Measurements from ENCODE around the gene DUSP5. TPM values are rescaled to one million over a fixed set of nuclear protein-coding genes. Genes with fewer than 3 reads are reported as not detected.

The DUSP5 gene
- total RNA-seq, 1 donor from 2014 or later, result 141 TPM

DNA sequence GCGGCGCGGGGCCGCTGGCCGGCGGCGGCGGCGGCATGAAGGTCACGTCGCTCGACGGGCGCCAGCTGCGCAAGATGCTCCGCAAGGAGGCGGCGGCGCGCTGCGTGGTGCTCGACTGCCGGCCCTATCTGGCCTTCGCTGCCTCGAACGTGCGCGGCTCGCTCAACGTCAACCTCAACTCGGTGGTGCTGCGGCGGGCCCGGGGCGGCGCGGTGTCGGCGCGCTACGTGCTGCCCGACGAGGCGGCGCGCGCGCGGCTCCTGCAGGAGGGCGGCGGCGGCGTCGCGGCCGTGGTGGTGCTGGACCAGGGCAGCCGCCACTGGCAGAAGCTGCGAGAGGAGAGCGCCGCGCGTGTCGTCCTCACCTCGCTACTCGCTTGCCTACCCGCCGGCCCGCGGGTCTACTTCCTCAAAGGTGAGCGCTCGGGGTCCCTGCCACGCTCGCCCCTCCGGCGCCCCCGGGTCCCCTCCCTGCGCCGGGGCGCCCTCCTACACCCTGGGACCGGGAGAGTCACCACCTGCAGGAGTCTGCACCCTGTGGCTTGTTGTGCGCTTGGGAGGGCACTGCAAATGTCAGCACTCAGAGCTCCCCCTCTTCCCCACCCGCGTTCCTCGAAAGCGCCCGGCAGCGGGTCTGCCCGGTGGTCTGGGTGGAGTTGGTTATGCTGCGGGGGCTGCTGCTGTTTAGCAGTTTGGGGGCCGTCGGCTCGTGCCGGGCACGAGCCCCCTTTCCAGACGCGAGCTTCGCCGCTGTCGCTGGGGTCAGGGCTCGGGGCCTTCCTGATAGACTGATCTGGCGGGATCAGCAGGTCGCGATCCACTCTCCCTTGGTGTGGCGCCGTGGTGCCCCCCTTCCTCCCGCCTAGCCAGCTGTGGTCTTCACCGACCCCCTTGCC, 627 bp downstream of the DUSP5 start:
- Mint-ChIP-seq H3K4me1 (ENCODE audit: low read depth) (peaks cover 63% of the 10 kb centered on the region), H3K27me3 (ENCODE audit: insufficient read depth) (no peaks in the 10 kb centered on the region), H3K9me3 (no peaks in the 10 kb centered on the region), H3K4me3 (peak overlapping the region; percentile 100), H3K36me3 (ENCODE audit: low read depth) (peaks cover 65% of the 10 kb centered on the region), H3K27ac (peak overlapping the region; percentile 97)
- intact Hi-C loops (cut with micrococcal nuclease), result loop anchor here (2.0 to 5.0 kb wide), 2 partner anchors 374 to 1949 kb away; partner anchors contain the start of genes VTI1A and ZDHHC6
- peak; percentile 60 for DNase-seq (ENCODE audit: low spot score)

DNA sequence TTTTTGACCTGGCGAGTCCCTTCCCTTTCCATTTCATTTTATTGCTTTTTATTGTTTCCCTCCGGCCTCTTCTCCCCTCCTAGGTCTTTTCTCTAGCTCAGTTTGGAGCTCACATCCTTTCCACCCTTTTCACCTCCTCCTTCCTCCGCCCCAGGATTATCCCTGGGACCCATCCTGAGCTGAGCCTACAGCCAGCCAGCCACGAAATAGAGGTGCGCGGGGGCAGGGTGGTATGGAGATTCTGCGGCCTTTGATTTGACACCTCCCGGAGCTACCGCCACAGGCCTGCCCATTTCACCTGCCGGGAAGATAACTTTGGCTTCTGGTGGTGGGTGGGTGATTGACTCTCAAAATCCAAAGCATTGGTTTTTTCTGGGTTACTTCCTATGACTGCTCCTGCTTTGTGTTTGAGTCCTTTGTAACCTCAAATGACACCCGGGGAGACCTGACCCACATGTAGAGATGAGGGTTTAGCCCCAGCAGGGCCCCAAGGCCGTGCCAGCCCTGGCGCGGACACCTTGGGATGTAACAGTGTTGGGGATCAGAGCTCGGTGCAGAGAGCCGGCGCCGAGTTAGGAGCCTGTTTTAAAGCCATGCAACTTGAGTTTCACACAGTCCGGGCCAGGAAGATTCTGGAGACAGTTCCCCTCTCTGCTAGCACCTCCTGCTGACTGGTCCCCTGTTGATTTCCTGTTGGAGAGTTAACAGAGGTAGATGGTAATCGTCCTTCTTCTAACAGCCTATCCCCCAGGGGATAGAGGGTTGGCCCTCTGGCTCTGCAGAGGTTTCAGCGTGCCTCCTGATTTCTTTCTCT, 1.5 kb downstream of the DUSP5 start:
- H3K4me3 Mint-ChIP-seq, result peak overlapping the region; percentile 100
- DNase-seq (ENCODE audit: low spot score), result peak; percentile 54
- H3K27ac Mint-ChIP-seq, result peak overlapping the region; percentile 97
- H3K4me1 Mint-ChIP-seq (ENCODE audit: low read depth), result peaks cover 64% of the 10 kb centered on the region
- peaks cover 67% of the 10 kb centered on the region for H3K36me3 Mint-ChIP-seq (ENCODE audit: low read depth)
- intact Hi-C loops (cut with micrococcal nuclease), result loop anchor here (1.0 to 5.0 kb wide), 3 partner anchors 13 to 1948 kb away; partner anchors contain the start of genes VTI1A and ZDHHC6
- no peaks in the 10 kb centered on the region for H3K9me3 Mint-ChIP-seq
- no peaks in the 10 kb centered on the region for H3K27me3 Mint-ChIP-seq (ENCODE audit: insufficient read depth)

DNA sequence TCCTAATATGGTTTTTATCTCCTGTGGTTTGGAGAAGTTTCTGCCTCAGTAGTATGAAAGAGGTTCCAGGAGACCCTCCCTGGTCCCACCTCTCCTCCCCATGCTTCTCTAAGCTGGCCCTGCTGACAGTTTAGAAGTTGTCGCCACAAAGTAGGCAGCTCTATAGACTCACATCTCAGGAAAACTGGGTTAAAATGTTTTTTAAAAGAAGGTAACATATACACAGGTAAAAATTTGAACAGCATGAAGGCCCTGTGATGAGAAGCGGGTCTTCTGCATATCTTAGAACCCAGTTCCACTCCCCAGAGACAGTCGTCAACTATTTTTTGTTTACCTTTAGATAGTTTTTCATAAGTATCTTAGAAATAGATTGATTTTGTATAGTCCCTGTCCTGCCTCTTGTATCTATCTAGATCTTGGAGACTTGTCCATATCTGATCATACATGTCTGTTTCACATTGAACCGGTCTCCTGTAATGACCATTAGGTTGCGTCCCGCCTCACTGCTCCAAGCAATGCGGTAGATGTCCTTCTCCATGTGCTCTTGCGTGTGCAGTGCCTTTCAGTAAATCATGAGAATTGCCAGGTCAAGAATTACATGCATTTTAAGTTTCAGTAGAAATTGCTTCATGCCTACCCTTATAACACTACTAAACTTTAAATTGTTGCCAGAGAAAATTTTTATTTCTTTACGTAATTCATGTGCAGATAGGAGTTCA, 2.2 kb downstream of the DUSP5 start:
- Mint-ChIP-seq H3K4me3 (peak overlapping the region; percentile 100), H3K27ac (peak overlapping the region; percentile 97), H3K27me3 (ENCODE audit: insufficient read depth) (no peaks in the 10 kb centered on the region), H3K36me3 (ENCODE audit: low read depth) (peaks cover 73% of the 10 kb centered on the region), H3K4me1 (ENCODE audit: low read depth) (peaks cover 70% of the 10 kb centered on the region), H3K9me3 (no peaks in the 10 kb centered on the region)
- intact Hi-C loops (cut with micrococcal nuclease), result loop anchor here (1.0 to 10.0 kb wide), 4 partner anchors 12 to 1947 kb away; partner anchors contain the start of genes VTI1A and ZDHHC6
- no peak for DNase-seq (ENCODE audit: low spot score)

DNA sequence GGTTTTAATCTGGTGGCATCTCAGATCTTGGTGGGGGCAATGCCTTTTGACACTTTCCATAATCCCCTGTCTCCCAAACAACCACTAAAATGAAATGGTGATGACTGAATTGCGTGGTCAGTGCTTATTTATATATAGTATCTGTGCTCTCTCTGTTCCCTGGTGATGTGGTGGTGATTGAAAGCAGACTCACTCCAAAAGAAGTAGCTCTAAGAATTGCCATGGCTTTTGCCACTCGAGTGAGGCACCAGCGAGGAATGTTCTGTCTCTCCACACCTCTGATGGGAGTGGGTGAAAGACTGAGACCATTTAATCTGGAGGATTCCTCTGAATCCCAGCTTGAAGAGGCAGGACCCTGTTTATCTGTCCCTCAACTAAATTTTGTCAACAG, 2.8 kb downstream of the DUSP5 start:
- H3K4me1 Mint-ChIP-seq (ENCODE audit: low read depth), result peaks cover 74% of the 10 kb centered on the region

DNA sequence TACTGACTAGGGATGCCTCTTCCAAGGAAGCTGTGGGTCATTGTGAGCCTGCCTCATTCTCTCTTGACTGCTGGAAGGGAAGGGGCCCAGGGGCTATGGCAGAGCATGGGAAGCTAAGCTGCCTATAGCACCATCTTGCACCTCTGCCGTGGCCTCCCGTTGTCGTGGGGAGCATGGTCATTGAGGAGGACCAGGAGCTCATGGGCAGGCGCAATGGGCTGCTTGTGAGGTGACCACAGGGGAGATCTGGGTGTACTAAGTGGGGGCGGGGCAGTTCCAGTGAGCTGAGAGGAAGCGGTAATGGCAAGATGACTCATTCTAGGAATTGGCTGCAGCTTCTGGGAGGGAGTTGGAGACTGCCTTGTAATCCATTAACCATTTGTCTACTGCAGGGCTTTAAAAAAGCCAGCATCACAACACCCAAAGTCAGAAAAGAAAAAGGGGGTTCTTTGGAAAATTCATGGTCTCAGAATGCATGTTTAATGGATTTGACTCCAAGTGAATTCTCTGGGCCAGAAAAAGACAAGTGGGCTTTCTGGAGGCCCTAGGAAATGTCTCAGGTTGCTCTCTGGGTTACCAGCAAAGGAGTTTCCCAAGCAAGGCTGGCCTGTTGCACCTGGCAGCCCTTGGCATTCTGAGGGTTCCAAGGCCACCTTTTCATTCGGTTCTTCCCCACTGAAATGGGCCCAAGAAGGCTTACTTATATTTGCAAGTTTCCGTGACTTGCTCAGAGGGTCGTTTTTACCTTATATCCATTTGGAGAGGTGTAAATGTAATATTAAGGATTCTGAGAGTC, 3.6 kb downstream of the DUSP5 start:
- DNase-seq (ENCODE audit: low spot score), result peak; percentile 76
- Mint-ChIP-seq H3K9me3 (no peaks in the 10 kb centered on the region), H3K4me3 (peak overlapping the region; percentile 100), H3K36me3 (ENCODE audit: low read depth) (peaks cover 80% of the 10 kb centered on the region), H3K4me1 (ENCODE audit: low read depth) (peaks cover 74% of the 10 kb centered on the region), H3K27me3 (ENCODE audit: insufficient read depth) (no peaks in the 10 kb centered on the region), H3K27ac (peak overlapping the region; percentile 97)
- intact Hi-C loops (cut with micrococcal nuclease), result loop anchor here (1.0 to 10.0 kb wide), 4 partner anchors 66 to 493 kb away; partner anchors contain the start of gene SMC3

More for the DNA sequence above, 2.8 kb downstream of the DUSP5 start:
- intact Hi-C loops (cut with micrococcal nuclease), result loop anchor here (10.0 kb wide), 1 partner anchor 494 kb away; no protein-coding TSS in a partner anchor
- H3K27ac Mint-ChIP-seq, result peak overlapping the region; percentile 97
- DNase-seq (ENCODE audit: low spot score), result no peak
- H3K27me3 Mint-ChIP-seq (ENCODE audit: insufficient read depth), result no peaks in the 10 kb centered on the region
- H3K4me3 Mint-ChIP-seq, result peak overlapping the region; percentile 100
- peaks cover 77% of the 10 kb centered on the region for H3K36me3 Mint-ChIP-seq (ENCODE audit: low read depth)
- H3K9me3 Mint-ChIP-seq, result no peaks in the 10 kb centered on the region

DNA sequence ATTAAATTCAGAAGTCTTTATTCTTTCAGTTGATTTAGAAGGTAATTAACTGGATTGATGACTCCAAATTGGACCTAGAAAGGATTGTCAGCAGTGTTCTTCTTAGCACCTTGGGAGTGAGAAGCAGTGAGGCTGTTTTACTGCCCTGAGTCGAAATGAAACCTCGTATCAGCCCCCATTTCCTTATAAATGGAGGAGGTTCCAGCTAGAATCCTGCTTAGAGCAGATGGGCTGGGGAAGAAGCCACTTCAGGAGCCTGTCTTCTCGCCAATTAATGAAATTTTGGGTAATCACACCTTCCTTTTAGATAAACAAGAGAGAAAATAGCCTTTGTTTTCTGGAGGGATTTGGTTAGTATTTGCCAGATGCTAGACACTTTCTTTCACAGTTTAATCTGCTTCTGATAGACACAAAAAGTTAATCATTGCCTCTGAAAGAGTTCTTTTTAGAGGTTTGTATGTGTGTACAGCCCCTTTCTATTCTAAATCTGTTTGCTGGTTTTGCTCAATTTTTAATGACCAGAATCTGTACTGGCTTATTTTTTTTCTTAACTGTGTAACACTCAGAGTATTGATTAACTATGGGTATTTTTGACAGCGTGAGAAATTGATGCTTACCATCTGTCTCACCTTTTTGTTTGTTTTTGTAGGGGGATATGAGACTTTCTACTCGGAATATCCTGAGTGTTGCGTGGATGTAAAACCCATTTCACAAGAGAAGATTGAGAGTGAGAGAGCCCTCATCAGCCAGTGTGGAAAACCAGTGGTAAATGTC, 4.6 kb downstream of the DUSP5 start:
- DNase-seq (ENCODE audit: low spot score), result no peak
- Mint-ChIP-seq H3K36me3 (ENCODE audit: low read depth) (peaks cover 84% of the 10 kb centered on the region), H3K4me1 (ENCODE audit: low read depth) (peaks cover 77% of the 10 kb centered on the region), H3K27ac (peak overlapping the region; percentile 97), H3K27me3 (ENCODE audit: insufficient read depth) (no peaks in the 10 kb centered on the region), H3K9me3 (no peaks in the 10 kb centered on the region), H3K4me3 (peak overlapping the region; percentile 100)
- intact Hi-C loops (cut with micrococcal nuclease), result loop anchor here (10.0 kb wide), 1 partner anchor 493 kb away; no protein-coding TSS in a partner anchor

DNA sequence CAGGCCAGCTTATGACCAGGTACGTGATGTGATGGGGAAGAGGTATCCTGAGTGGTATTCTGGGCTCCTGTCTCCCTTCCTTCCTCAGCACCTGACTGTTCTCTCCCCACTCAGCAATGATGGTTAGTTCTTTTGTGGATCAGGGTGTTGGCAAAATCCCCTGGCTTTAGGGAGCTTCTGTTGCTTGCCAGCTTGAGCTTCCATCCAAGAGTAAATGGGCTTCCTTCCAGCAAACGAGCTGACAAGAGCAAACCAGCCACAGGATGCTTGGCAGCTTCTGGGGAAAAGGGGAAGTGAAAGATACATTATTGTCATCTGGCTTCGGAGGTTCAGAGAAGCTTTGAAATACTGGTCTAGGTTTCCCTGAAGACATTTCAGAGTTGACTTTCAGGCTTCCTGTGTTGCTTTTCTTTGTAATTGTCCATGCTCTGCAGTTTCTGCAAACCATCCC, 5.2 kb downstream of the DUSP5 start:
- Mint-ChIP-seq H3K36me3 (ENCODE audit: low read depth) (peaks cover 89% of the 10 kb centered on the region), H3K9me3 (no peaks in the 10 kb centered on the region), H3K4me3 (peak overlapping the region; percentile 100), H3K27me3 (ENCODE audit: insufficient read depth) (no peaks in the 10 kb centered on the region), H3K27ac (peak overlapping the region; percentile 97), H3K4me1 (ENCODE audit: low read depth) (peaks cover 84% of the 10 kb centered on the region)
- DNase-seq (ENCODE audit: low spot score), result peak; percentile 40
- intact Hi-C loops (cut with micrococcal nuclease), result loop anchor here (10.0 kb wide), 1 partner anchor 492 kb away; no protein-coding TSS in a partner anchor

DNA sequence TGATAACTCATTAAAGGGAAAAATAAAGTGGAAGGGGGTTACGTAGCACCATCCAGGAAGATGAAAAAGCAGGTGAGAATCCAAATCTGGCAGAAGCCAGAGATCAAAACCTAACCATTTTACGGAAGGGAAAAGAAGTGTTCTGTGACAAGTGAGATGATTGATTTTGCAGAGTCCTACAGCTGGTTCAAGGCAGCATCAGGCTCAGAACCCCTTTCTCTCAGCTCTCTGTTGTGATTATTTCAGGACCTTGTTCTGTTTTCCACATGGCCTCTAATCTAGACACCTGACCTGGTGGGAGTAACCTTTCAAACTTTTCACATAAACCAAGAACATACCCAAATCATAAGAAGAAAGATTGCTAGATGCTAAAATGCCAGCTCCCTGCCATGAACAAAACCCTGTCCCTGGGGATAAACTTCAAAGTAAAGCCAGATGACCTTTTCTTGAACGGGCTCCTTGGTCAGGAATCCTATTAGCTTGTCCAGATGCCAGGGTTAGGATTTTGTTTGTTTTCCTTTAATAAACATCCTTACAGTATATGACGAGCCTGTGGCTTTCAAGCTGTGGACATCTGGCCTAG, 5.9 kb downstream of the DUSP5 start:
- DNase-seq (ENCODE audit: low spot score), result no peak
- Mint-ChIP-seq H3K4me1 (ENCODE audit: low read depth) (peaks cover 91% of the 10 kb centered on the region), H3K4me3 (peak overlapping the region; percentile 100), H3K9me3 (no peaks in the 10 kb centered on the region), H3K27ac (peak overlapping the region; percentile 97), H3K27me3 (ENCODE audit: insufficient read depth) (no peaks in the 10 kb centered on the region), H3K36me3 (ENCODE audit: low read depth) (peaks cover 97% of the 10 kb centered on the region)
- intact Hi-C loops (cut with micrococcal nuclease), result loop anchor here (1.0 to 10.0 kb wide), 6 partner anchors 9 to 491 kb away; no protein-coding TSS in a partner anchor

DNA sequence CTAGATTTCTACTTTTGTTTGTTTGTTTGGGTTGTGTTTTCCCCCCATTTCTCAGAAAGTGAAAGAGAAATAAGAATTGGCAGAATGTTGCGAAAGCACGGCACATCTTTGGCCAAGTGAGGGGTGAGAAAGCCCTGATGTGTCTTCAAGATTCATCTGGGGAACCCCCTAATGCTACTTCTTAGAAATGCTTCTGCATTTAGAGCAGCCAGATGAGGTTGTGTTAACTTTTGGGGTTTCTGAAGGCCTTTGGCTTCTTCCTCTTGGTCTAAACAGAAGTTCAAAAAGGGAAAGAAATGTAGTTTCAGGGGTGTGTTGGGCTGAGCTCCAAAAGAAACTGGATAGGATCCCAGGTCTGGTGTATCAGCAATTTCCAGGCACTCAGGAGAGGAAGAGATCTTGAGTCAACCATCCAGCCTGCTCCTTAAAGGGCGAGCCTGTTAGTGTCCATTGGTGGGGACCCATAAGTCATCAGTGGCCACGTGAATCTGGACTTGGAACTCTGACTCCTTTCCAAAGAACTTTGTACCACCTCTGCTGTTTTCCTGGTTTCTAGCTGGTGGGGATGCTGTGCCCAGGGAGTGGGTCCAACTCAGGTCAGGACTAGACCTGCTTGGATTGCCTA, 6.5 kb downstream of the DUSP5 start:
- Mint-ChIP-seq H3K4me1 (ENCODE audit: low read depth) (peaks cover 97% of the 10 kb centered on the region), H3K9me3 (no peaks in the 10 kb centered on the region), H3K27me3 (ENCODE audit: insufficient read depth) (no peaks in the 10 kb centered on the region), H3K4me3 (peak overlapping the region; percentile 100), H3K36me3 (ENCODE audit: low read depth) (peaks cover 97% of the 10 kb centered on the region), H3K27ac (peak overlapping the region; percentile 97)
- intact Hi-C loops (cut with micrococcal nuclease), result loop anchor here (1.0 to 10.0 kb wide), 6 partner anchors 8 to 491 kb away; no protein-coding TSS in a partner anchor
- DNase-seq (ENCODE audit: low spot score), result peak; percentile 77

DNA sequence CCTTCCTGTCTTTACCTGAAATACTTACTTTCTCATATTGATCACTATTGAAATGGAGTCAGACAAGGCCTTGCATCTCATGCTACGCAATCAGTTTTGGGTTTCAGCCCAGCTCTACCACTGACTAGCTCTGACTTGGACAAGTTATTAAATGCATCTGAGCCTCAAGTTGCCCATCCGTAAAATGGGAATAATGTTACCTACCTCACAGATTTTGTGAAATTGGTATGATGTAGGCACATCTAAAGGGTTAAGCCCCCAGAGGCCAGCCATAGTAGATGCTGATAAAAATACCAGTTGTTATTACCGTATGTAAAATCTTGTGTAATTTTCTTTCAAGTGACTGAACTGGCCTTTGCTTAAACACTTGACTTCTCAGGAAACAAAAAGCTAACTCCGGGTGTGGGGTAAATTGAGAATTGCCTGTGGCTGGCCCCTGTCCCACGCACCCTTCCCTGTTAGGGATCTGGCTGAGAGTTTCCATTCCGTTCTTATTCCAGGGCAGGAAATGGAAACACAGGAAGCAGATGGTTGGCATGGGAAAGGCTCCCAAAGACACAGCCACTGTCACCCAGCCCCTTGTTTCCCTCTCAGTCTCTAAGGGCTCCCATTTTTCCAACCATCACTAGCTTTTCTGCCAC, 7.5 kb downstream of the DUSP5 start:
- Mint-ChIP-seq H3K9me3 (no peaks in the 10 kb centered on the region), H3K4me3 (peak overlapping the region; percentile 100)
- intact Hi-C loops (cut with micrococcal nuclease), result loop anchor here (2.0 to 10.0 kb wide), 2 partner anchors 150 to 490 kb away; no protein-coding TSS in a partner anchor

More for the DNA sequence above, 7.5 kb downstream of the DUSP5 start:
- DNase-seq (ENCODE audit: low spot score), result no peak
- peak overlapping the region; percentile 97 for H3K27ac Mint-ChIP-seq
- H3K36me3 Mint-ChIP-seq (ENCODE audit: low read depth), result peaks cover 96% of the 10 kb centered on the region
- no peaks in the 10 kb centered on the region for H3K27me3 Mint-ChIP-seq (ENCODE audit: insufficient read depth)
- H3K4me1 Mint-ChIP-seq (ENCODE audit: low read depth), result peaks cover 98% of the 10 kb centered on the region

Measured in activated T-helper 1 cell treated with anti-CD3 and anti-CD28 coated beads, Interleukin-12 subunit alpha, Interleukin-12 subunit beta, Interleukin-2, Interleukin-4 antibody, amounts not matched to agents 30 ng/mL and 10 ng/mL and 1 ng/mL, durations not matched to agents 14 hours and 24 hours and 36 hours (primary cell).